Activated naive CD4-positive, alpha-beta T cell treated with anti-CD3 and anti-CD28 coated beads, Interleukin-2, amount 50 U/mL, for 24 hours (primary cell): Measurements from ENCODE around the gene OR2M5.

ENCODE experiments used
- H3K27ac Mint-ChIP-seq: one replicate; pipeline ENCODE4 v1.8.0; 2021; ENCODE audit warnings: mild to moderate bottlenecking, mixed read lengths
- H3K27me3 Mint-ChIP-seq: one replicate; pipeline ENCODE4 v1.8.0; 2021; ENCODE audit warnings: mixed read lengths
- H3K36me3 Mint-ChIP-seq: one replicate; pipeline ENCODE4 v1.8.0; 2021; ENCODE audit warnings: mixed read lengths
- H3K4me1 Mint-ChIP-seq: one replicate; pipeline ENCODE4 v1.8.0; 2021; ENCODE audit warnings: mixed read lengths
- H3K4me3 Mint-ChIP-seq: one replicate; pipeline ENCODE4 v1.8.0; 2021; ENCODE audit warnings: mild to moderate bottlenecking, mixed read lengths
- H3K9me3 Mint-ChIP-seq: one replicate; pipeline ENCODE4 v1.8.0; 2021; ENCODE audit warnings: mixed read lengths

The OR2M5 gene

DNA sequence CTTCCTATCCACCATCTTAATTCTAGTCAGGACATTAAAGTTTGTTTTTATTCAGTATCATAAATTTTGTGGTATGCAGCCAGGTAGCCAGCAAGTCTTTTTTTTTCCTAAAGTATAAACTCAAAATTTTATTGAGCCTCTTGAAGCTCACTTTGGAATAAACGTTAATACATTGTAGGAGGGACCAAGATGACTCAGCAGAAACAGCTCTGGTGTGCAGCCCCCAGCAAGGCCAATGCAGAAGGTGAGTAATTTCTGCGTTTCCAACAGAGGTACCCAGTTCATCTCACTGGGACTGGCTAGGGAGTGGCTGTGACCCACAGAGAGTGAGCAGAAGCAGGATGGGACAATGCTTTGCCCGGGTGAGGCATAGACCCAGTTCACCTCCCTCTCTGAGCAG lies 42.4 kb downstream of the OR2M5 start:
- H3K9me3 Mint-ChIP-seq, result peaks cover 14% of the 10 kb centered on the region

DNA sequence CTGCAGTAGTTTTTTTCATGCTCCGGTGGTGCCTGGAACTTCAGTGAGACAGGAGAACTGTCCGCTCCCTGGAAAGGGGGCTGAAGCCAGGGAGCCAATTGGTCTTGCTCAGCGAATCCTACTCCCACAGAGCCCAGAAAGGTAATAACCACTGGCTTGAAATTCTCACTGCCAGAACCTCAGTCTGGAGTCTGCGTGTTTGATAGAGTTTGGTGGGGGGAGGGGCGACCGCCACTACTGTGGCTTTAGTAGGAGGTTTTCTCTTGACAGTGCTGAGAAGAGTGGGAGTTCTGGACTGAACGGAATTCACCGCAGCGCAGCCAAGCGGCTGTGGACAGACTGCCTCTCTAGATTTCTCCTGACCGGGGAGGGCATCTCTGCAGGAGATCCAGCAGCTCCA lies 44.1 kb downstream of the OR2M5 start:
- peaks cover 14% of the 10 kb centered on the region for H3K9me3 Mint-ChIP-seq
- H3K36me3 Mint-ChIP-seq, result no peaks in the 10 kb centered on the region
- H3K4me1 Mint-ChIP-seq, result no peaks in the 10 kb centered on the region
- H3K4me3 Mint-ChIP-seq, result no peak overlapping the region
- peaks cover 8% of the 10 kb centered on the region for H3K27me3 Mint-ChIP-seq
- no peak overlapping the region for H3K27ac Mint-ChIP-seq

More for the DNA sequence above, 42.4 kb downstream of the OR2M5 start:
- peaks cover 8% of the 10 kb centered on the region for H3K27me3 Mint-ChIP-seq
- no peaks in the 10 kb centered on the region for H3K36me3 Mint-ChIP-seq
- H3K4me3 Mint-ChIP-seq, result no peak overlapping the region
- H3K4me1 Mint-ChIP-seq, result no peaks in the 10 kb centered on the region
- no peak overlapping the region for H3K27ac Mint-ChIP-seq

DNA sequence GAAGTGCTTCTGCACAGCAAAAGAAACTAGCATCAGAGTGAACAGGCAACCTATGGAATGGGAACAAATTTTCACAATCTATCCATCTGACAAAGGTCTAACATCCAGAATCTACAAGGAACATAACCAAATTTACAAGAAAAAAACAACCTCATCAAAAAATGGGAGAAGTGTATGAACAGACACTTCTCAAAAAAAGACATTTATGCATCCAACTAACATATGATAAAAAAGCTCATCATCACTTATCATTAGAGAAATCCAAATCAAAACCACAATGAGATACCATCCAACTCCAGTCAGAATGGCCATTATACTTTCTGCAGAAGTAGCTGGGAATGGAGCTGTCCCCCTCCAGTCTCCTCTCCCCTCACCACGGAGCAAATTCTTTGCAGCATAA lies 49.2 kb downstream of the OR2M5 start:
- Mint-ChIP-seq H3K36me3 (no peaks in the 10 kb centered on the region), H3K9me3 (peaks cover 7% of the 10 kb centered on the region), H3K27ac (no peak overlapping the region), H3K4me3 (no peak overlapping the region), H3K4me1 (no peaks in the 10 kb centered on the region), H3K27me3 (peaks cover 3% of the 10 kb centered on the region)
